GM12865 (cell line): ENCODE data around the gene NANS.
A peak's percentile ranks its signal among the peaks of the same experiment; 100 is the strongest.
"Not testable (repeated sequence)": the region's sequence is repeated elsewhere in the genome, so short reads cannot be mapped to it uniquely, and the experiment has no call there.

Source experiments
- DNase-seq: peaks from one replicate; pipeline ENCODE4 v3.0.0; 2010; ENCODE audit warnings: low read depth
- H3K4me3 ChIP-seq: 2 replicates; pipeline ENCODE4 v1.5.1; 2011; ENCODE audit warnings: mild to moderate bottlenecking, low read depth, low read length, control low read depth
- TF ChIP-seq, protein P1 (sequence below): IDR thresholded peaks from 2 replicates; pipeline ENCODE4 v1.5.1; 2011; ENCODE audit warnings: low read length, control low read depth, low read depth, inconsistent platforms; ENCODE audit not compliant: insufficient read depth; ENCODE audit errors: missing control alignments

NANS gene

DNA sequence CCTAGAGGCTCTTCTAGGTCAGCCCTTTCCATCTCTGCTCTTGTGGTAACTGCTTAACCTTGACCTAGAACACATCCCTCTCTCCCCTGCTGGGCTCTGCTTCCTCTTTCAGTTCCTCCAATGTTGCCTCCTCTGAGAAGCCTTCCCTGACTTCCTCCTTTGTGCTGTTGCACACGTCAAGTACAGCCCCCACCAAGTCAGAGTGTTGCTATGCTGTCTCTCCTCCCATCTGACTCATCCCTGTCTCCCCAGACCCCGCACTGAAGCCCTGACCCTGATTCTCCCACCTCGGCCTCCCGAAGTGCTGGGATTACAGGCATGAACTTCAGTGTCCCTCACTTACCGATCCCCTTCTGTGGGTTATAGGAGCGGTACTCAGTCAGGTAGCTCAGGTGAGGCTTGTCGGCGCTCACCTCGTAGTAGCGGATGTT lies 72.9 kb downstream of the NANS start:
- no peak overlapping the region for H3K4me3 ChIP-seq
- TF ChIP-seq, protein P1, sequence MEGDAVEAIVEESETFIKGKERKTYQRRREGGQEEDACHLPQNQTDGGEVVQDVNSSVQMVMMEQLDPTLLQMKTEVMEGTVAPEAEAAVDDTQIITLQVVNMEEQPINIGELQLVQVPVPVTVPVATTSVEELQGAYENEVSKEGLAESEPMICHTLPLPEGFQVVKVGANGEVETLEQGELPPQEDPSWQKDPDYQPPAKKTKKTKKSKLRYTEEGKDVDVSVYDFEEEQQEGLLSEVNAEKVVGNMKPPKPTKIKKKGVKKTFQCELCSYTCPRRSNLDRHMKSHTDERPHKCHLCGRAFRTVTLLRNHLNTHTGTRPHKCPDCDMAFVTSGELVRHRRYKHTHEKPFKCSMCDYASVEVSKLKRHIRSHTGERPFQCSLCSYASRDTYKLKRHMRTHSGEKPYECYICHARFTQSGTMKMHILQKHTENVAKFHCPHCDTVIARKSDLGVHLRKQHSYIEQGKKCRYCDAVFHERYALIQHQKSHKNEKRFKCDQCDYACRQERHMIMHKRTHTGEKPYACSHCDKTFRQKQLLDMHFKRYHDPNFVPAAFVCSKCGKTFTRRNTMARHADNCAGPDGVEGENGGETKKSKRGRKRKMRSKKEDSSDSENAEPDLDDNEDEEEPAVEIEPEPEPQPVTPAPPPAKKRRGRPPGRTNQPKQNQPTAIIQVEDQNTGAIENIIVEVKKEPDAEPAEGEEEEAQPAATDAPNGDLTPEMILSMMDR = no peak
- DNase-seq = peak; percentile 84

DNA sequence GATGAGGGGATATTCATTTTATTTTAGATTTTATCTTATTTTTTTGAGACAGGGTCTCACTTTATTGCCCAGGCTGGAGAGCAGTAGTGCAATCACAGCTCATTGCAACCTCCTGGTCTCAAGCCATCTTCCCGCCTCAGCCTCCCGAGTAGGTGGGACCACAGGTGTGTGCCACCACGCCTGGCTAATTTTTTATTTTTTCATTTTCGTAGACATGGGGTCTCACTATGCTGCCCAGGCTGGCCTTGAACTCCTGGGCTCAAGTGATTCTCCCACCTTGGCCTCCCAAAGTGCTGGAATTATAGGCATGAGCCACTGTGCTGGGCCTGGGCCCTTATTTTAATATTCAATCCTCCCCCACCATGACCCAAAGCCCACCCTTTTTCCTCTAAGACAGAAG lies 73.5 kb downstream of the NANS start:
- DNase-seq = not testable (repeated sequence)

DNA sequence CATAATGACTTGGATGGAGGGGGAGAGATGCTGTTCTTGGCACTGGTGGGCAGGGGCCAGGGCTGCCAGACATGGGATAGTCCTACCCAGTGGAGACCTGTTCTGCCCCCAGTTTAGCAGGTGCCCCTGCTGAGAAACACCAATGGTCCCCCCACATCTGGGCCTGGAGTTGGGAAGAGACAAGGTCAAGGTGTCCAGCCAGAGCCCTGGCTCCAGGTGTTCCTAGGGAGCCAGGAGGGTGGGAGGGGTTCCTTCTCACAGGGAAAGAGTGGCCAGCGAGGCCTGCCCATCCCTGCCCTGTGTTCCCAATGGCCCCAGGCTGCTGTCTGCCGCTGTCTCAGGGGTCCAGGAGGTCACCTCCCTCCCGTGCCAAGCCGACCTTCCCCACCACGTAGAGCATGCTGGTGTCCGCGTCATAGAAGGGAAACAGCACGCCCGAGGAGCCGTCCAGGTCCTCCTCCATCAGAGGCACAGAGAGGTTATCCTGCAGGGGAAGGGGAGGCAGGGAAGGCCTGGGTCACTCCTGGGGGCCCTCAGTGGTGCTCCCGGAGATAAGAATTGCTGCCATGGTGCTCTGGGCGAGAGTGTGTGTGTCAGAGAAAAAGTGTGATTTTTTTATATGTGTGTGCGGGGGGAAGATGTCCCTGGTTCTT lies 74.2 kb downstream of the NANS start:
- DNase-seq = no peak
- TF ChIP-seq, protein P1 = no peak
- H3K4me3 ChIP-seq = no peak overlapping the region

More for the DNA sequence above, 73.5 kb downstream of the NANS start:
- H3K4me3 ChIP-seq = not testable (repeated sequence)

DNA sequence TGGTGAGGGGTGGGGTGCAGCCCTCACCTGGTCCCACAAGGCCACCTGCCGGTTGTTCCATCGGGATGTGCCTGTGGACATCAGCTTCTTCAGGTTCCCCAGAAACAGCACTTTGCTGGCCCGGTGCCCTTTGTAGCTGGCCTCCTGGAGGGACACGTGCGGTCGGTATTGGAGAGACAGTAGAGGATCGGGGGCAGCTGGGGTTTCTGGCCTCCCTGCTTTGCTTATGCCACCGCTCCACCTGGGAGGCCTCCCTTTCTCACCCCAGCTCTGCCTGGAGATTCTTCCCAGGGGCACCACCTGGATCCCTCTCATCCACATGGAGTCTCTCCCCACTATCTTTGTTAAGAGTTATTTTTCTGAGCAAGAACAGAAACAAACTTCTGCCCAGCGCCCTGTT lies 75.6 kb downstream of the NANS start:
- TF ChIP-seq, protein P1 = no peak
- no peak for DNase-seq
- H3K4me3 ChIP-seq = no peak overlapping the region
